ENCODE measurements around the gene MYO16. TPM values are rescaled to one million over a fixed set of nuclear protein-coding genes. Genes with fewer than 3 reads are reported as not detected.

Gene MYO16
- total RNA-seq, 1 experiment from 2014 or later = 0.10 TPM

DNA sequence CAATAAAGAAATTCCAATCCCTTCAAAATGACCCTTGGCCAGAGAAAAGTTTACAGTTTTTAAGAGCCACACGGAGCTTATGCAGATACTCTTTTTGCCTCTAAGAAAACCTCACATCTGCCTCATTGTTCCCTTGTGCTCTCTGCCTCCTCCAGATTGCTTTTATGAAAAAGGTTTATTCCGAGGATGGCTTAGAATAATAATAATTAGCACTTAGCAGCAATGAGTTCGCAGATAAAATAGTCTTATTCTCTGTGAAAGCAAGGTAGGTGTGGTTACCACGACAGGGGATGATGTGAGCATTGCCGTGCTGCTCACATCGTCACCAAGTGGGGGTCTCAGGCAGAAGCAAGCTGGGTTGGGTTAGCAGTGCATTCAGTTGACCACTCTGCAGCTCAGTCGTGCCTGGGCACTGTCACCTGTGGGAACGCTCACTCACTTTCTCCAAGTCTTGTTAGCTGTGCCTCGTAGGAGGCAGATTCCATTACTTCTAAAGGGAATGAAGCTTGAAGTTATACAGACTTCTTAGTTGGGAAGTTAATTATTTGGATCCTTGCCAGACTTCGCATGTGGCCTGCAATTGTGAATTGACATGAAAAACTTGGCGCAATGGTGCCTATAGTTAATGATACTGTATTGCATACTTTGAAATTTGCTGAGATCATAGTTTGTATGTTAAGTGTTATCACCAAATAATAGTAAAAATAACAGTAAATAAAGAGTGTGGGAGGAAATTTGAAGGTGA lies 157.2 kb downstream of the MYO16 start:
- DNase-seq (ENCODE audit: extremely low read depth, low read depth) = no peak

DNA sequence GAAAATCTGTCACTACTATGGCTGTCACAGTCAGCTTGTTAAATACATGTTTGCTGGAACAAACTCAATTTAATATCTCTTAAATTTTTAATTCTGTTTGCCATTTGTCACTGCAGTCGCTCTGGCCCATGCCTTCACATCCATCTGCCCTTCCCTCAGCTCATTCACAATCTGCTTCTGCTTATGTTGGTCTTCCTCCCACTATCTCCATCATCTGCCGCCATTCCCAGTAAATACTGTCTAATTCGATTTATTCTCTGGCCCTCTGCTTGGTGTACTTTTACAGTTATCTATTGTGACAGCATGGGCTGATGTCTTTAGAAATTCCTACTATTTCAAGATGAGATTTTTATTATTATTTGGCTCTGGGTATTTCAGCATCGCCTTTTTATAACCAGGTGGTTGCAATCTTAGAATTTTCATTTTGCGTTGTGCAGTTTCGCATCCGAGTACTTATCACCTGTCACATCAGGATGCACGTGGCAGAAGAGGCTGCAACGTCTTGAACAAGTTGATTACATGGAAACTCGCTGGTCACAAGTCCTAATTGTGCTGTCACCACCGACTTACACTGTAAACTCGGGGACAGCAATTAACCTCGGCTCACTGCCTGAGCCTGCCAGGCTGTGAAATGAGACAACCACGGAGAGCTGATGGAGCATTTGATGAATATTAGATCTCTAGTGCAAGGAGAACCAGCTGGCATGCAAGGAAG lies 158.4 kb downstream of the MYO16 start:
- DNase-seq (ENCODE audit: extremely low read depth, low read depth) = no peak

- no peak for DNase-seq (ENCODE audit: extremely low read depth, low read depth)
Observed at GRCh38 chr13:108789476-108789875, 160.1 kb downstream of the MYO16 start.

DNA sequence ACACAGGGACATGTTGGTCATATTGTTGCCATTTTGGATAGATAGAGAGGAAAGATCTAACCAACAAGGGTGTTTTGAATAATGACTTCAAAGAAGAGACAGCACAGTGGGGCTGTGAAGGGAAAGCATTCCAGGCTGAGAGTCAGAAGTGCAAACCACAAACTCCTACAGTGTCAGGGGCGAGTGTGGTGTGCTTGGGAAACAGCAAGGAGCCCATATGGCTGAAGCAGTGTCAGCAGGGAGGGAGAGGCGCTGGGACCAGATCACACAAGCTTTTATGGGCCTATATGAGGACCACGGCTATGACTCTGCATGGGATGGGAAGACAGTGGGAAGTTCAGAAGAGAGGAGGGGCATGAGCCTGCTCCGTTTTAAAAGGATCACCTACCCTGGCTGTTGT lies 166.4 kb downstream of the MYO16 start:
- DNase-seq (ENCODE audit: extremely low read depth, low read depth) = no peak

DNA sequence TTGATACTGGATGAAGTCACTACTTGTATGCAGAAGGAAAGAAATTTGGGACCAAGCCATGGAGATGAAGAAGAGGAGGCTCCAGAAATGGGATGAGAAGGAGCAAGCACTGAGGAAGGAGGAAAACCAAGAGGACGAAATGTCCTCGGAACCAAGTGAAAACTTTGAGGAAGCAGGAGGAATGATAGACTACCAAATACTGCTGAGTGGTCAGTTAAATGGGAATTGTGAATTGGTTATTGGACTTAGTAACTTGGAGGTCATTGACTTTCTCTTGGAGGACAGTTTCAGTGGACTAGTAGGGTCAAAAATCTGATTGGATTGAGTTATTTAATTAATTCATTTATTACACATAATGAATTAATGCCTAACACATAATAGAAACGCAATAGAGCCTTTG lies 167.9 kb downstream of the MYO16 start:
- DNase-seq (ENCODE audit: extremely low read depth, low read depth) = no peak

- DNase-seq (ENCODE audit: extremely low read depth, low read depth) = no peak
Observed at GRCh38 chr13:108807841-108808240, 178.4 kb downstream of the MYO16 start.

DNA sequence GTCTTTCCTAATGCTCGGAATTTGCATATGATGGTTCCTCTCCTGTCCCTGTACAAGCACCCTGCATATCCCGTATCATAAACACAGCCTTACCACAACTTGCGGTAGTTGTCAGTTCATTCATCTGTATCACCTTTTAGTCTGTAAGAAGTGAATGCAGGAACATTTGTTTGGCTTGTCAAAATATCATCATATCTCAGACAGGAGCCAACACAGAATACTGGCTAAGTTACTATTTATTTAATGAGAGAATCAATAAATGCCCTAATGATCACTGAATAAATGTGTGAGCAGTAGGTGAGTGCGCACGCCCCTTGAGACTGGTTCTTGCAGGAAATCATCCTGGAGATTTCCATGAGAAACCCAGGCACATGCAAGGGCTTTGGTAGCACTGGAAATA lies 182.8 kb downstream of the MYO16 start:
- DNase-seq (ENCODE audit: extremely low read depth, low read depth) = no peak

- no peak for DNase-seq (ENCODE audit: extremely low read depth, low read depth)
Observed at GRCh38 chr13:108812661-108813060, 183.2 kb downstream of the MYO16 start.

GRCh38 chr13:108813587-108814170 lies 184.3 kb downstream of the MYO16 start:
- no peak for DNase-seq (ENCODE audit: extremely low read depth, low read depth)

DNA sequence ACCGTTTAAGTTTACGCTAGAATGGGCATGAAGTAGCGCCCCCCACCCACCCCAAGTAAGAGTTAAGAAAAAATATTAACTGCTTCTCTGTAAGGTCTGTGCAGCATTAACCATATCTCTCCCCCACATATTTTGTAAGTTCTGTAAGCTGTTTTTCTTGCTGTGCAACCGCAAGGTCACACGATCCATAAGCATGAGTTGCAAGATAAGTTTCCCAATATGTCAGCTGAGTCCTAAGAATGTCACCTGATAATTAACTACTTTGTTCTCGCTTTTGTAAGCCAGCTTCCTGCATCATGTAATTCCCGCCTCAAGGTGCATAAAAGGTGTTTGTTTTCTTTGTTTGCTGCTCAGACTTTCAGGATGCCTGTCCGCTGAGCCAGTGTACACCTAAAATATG lies 187.0 kb downstream of the MYO16 start:
- DNase-seq (ENCODE audit: extremely low read depth, low read depth) = no peak

GRCh38 chr13:108827646-108828045 lies 198.2 kb downstream of the MYO16 start:
- no peak for DNase-seq (ENCODE audit: extremely low read depth, low read depth)

DNA sequence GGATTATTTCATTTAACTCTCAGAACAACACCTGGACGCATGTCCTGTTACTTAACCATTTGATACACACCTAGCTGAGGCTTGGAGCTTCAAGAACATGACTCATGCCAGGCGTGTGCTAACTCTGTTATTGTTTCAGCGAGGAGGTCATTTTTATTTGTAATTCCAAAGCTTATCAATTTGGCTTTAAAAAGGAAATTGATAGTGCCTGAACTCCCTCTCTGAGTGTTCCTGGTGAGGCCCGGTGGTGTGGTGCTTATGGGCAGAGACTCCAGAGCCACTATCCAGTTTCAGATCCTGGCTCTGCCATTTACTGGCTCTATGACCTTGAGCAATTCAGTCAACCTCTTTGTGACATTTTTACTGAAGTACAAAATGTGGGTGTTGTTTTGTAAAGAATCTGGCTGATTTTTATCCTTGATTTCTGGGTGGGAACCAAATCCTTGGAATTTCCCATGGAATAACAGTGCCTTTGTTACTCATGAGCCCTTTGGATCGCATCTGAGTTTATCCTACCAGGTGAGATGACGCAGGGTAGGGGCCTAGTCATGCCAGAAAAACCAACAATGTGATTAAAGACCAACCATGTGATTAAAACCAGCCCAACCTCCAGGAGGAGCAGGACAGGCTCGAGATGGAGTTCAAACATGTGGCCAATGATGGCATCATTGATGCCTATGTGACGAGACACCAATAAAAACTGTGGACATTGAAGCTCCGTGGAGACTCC lies 198.8 kb downstream of the MYO16 start:
- no peak for DNase-seq (ENCODE audit: extremely low read depth, low read depth)

- no peak for DNase-seq (ENCODE audit: extremely low read depth, low read depth)
Observed at GRCh38 chr13:108830916-108831315, 201.5 kb downstream of the MYO16 start.

DNA sequence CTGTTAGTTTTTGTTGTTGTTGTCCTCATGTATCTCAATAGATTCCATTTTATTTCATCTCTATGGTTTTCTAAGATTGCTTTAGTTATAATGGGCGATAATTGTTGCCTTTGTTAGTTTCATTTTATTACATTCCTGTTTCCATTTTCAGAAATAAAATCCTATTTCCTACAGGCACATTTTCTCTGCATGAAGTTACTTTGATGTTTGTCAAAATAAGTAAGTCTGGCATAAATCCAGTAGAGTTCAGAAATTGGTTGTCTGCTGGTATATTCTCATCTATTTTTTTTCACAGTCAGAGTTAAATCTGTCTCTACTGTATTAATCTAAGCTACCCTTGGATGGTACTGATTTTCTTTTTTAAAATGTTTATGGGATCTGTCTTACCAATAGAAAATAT lies 204.1 kb downstream of the MYO16 start:
- no peak for DNase-seq (ENCODE audit: extremely low read depth, low read depth)

DNA sequence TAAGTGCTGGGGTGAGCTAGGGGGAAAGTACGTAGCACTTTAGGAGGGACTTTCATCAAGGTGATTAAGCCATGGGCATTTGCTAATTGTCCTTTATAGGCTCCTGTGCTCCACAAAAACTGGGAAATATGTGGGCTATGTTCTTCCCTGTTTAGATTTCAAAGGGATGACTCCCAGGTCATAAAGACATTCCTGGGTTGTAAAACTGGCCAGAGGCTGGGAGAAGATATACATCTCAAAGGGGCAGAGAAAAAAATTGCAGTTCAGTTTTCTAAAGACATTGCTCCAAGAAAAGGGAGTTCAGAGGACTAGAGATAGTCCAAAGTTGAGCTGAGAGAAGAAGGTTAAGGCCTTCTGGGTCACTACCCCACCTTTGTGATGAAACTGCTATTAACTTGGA lies 204.8 kb downstream of the MYO16 start:
- no peak for DNase-seq (ENCODE audit: extremely low read depth, low read depth)

DNA sequence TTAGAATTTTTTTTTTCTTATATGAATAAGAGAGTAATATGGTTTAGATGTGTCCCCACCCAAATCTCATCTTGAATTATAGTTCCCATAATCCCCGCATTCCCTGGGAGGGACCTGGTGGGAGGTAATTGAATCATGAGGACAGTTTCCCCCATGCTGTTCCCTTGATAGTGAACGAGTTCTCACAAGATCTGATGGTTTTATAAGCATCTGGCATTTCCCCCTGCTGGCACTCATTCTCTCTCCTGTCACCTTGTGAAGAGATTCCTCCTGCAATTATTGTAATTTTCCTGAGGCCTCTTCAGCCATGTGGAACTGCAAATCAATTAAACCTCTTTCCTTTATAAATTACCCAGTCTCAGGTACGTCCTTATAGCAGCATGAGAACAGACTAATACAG lies 205.7 kb downstream of the MYO16 start:
- DNase-seq (ENCODE audit: extremely low read depth, low read depth) = no peak

GRCh38 chr13:108850691-108851090 lies 221.3 kb downstream of the MYO16 start:
- no peak for DNase-seq (ENCODE audit: extremely low read depth, low read depth)

GRCh38 chr13:108851660-108852059 lies 222.2 kb downstream of the MYO16 start:
- no peak for DNase-seq (ENCODE audit: extremely low read depth, low read depth)

GRCh38 chr13:108853031-108853430 lies 223.6 kb downstream of the MYO16 start:
- DNase-seq (ENCODE audit: extremely low read depth, low read depth) = no peak

- no peak for DNase-seq (ENCODE audit: extremely low read depth, low read depth)
Observed at GRCh38 chr13:108855737-108856387, 226.5 kb downstream of the MYO16 start.

GRCh38 chr13:108858676-108859075 lies 229.3 kb downstream of the MYO16 start:
- DNase-seq (ENCODE audit: extremely low read depth, low read depth) = peak; percentile 55

Data from NCI-H460 (cell line).